HG03066 (cell line): ENCODE measurements around the gene XPOT.

Experiments used
- ATAC-seq: cut with Tn5 transposase; IDR thresholded peaks from one replicate; pipeline ENCODE4 v1.9.1; 2021; ENCODE audit warnings: low read depth; ENCODE audit not compliant: unreplicated experiment

Gene XPOT

GRCh38 chr12:64461634-64462414 is 57.6 kb downstream of the XPOT start:
- no peak for ATAC-seq

DNA sequence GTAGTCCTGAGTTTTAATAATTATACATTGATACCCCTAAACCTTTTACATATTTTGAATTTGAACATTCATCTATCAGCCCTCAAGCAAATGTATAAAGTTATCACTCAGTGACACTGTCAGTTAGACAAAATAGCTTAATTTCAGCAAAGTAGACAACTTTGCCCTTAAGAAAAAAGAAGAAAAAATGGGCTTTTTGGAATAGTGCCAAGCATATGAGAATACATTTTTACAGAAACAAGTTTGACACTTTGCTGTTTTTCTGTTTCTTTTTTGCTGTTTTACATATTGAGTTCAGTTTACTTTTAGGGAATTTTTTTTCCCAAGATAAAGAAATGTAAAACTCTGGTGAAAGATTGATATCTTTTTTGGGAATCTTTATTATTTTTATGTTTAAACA is 62.0 kb downstream of the XPOT start:
- ATAC-seq: no peak

GRCh38 chr12:64468966-64469365 is 64.8 kb downstream of the XPOT start:
- ATAC-seq: no peak

DNA sequence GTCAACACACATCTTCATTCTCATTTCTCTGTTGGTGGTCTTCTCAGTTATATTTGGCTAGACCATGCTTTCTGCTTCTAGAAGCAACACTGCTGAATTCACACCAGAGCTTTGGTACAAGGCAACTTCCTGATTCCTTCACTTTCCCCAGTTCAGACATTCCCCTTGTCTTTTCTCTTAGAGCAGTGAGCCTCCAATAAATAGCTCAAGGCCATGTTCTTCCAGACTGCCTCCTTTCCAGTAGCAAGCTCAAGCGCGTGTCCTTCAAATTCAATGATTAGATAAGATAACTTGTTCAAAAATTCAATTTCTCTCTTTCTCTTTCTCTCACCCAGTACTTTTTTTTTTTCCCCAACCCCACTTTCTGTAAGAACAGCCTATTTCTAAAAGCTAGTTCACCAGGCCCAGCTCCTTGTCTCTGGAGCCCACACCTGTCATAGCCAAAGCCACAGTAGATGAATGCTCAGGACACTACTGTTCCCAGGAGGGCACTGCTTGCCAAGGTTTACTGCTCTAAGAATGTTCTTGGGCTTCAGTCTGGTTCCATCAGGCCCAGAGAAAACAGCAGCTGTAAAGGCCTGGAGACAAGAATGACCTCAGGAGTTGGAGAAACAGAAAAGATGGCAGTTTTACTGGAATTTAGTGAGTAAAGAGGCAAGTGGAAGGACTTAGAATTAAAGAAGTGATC is 65.4 kb downstream of the XPOT start:
- no peak for ATAC-seq

DNA sequence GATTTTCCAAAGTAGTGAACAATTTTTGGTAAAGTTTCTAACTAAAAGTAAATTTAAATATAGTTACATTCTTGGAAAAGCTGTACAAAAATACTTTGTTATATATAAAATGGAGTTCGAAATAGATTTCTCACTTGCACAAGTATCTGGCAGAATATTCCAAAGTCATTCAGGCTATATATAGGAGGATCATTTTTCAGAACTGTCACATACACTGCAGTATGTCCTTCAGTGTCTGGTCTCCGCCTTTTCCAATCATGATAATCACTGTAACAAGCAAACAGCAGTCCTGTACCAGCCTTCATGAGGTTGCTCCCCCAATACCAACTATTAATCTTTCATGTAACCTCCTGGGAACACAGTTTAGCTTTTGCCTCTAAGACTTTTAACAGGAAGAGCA is 66.3 kb downstream of the XPOT start:
- no peak for ATAC-seq

DNA sequence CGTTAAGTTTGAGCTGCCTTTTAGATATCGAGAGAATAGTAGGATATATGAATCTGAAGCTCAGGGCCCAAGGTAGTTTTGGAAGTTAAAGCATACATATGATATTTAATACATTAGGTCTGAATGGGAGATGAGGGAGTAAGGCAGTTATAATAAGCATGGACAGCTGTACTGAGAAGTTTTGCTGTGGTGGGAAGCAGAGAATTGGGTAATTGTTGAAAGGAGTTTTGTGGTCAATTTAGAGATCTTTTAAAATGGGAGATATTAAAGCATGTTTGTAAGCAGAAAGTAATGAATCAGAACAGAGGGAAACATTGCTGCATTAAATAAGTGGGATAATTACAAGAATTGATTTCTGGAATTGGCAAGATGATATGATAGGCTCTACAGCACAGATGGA is 69.0 kb downstream of the XPOT start:
- no peak for ATAC-seq

- no peak for ATAC-seq
Measured at GRCh38 chr12:64475518-64475917, 71.3 kb downstream of the XPOT start.

GRCh38 chr12:64476844-64477243 is 72.7 kb downstream of the XPOT start:
- ATAC-seq: no peak

DNA sequence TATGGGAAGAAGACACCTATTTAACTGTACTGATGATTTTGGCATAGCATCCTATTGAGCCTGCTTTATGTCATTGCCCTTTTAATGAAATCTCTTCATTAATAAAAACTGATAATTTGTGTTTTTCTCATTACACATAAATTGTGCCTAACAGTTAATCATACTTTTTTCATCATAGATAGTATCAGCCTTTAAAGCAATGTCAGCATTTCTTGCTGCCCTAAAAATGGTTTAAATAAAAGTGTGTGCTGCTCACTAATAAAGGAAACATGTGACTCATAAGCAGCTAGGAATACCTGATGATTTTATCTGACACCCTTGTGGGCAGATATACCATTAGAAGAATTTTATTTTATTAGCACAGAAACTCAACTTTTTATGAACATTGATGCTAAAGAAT is 74.5 kb downstream of the XPOT start:
- no peak for ATAC-seq

DNA sequence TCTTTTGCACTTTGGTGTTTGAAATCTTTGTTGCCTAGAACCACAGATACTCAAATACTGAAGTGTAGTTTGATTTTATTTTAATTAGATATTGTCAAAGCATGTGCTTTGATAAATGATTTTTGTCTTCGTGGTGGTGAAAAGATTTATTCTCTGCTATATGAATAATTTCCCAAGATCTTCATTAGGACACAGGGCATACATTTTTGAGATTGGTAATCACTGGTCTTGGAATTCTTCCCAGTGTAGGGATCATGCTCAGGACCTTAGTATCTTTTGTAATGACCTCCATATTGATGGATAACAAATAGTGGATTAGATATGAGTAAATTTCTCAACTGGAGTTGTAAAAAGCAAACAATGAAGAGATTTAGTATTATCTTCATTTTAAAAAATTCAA is 76.0 kb downstream of the XPOT start:
- no peak for ATAC-seq

- no peak for ATAC-seq
Measured at GRCh38 chr12:64486657-64487056, 82.5 kb downstream of the XPOT start.

DNA sequence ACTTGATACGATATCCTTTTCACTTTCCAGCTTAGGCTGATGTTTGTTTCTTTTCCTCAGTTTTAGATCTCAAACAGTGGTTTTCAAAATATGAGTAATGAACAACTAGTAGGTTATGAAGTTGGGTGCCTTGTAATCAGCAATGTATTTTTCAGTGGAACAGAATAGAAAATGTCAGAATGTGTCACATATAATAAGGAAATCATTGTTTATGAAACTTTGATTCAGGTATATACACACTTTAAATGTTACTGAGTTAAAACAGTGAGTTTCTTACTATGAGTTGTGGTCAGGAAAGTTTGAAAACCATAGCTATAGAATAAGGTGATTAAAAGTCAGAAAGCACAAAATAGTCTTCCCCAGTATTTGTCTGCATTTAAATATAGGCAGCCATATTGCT is 87.5 kb downstream of the XPOT start:
- ATAC-seq: no peak

DNA sequence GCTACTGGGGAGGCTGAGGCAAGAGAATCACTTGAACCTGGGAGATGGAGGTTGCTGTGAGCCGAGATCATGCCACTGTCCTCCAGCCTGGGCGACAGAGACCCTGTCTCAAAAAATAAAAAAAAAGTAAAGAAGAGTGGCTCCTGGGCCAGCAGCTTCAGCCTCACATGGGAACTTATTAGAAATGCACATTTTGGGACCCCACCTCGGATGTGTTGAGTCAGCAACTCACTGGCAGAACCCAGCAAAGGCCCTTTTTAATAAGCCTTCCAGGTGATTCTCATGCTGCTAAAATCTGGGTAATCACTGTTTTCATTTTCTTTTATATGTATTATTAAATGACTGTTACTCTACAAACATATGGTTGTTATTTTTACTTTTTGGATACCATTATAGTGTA is 89.3 kb downstream of the XPOT start:
- no peak for ATAC-seq

- ATAC-seq: no peak
Measured at GRCh38 chr12:64494998-64495729, 91.0 kb downstream of the XPOT start.

GRCh38 chr12:64496839-64497400 is 92.7 kb downstream of the XPOT start:
- no peak for ATAC-seq

DNA sequence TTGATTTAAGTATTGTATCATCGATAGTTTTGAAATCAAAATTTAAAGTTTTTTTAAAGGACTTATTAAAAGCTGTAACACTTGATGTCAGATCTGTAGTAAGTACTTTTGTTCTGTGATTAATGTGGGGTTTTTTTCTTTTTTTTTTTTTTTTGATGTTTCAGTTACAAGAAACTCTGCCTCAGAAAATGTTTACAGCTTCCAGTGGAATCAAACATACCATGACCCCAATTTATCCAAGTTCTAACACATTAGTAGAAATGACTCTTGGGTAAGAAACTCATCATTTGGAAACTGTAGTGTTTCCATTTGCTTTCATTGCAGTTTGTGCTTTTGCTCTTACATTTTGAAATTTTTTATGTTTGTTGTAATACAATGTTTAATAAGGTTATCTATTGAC is 93.3 kb downstream of the XPOT start:
- ATAC-seq: no peak

- no peak for ATAC-seq
Measured at GRCh38 chr12:64497903-64498302, 93.7 kb downstream of the XPOT start.

DNA sequence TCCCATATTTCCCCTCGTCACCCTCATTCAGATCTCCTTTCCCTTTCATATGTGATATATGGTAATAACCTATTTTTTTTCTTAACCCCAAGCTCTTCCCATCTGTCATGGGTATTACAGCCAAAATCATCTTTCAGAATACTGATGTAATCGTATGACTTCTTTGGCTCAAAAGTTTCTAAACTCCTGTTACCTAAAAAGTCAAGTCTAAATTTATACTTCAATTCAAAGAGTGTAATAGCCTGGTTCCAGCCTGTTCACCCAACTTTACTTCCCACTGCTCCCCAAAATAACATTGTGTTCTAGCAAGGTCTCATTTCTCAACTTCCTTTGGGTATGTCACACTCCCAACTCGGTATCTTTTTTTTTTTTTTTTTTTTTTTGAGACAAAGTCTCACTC is 96.2 kb downstream of the XPOT start:
- no peak for ATAC-seq
